Liver (tissue), 9 donors: ENCODE results near the gene DPP4. TPM values are rescaled to one million over a fixed set of nuclear protein-coding genes. Genes with fewer than 3 reads are reported as not detected.

Source experiments
- DNase-seq: peaks from one replicate; pipeline ENCODE4 v3.0.0-alpha.2; 2017; ENCODE audit warnings: low spot score
- H3K27ac ChIP-seq, 2 donors: one replicate each; pipeline ENCODE4 v1.7.0; 2013; ENCODE audit warnings: inconsistent platforms in 2 of 2, low read length in 2 of 2, control low read depth in 1 of 2, low read depth in 1 of 2, mild to moderate bottlenecking in 1 of 2
- H3K27me3 ChIP-seq, 4 donors: one replicate each; pipeline versions ENCODE4 v1.6.1 to v1.7.0; 2013; ENCODE audit warnings: low read length in 3 of 4, inconsistent platforms in 1 of 4, mild to moderate bottlenecking in 1 of 4, moderate library complexity in 1 of 4; ENCODE audit not compliant: control insufficient read depth in 4 of 4, insufficient read depth in 4 of 4
- H3K36me3 ChIP-seq, 4 donors: one replicate each; pipeline versions ENCODE4 v1.6.1 to v1.7.0; 2013; ENCODE audit warnings: low read length in 3 of 4, mild to moderate bottlenecking in 3 of 4, low read depth in 1 of 4, moderate library complexity in 1 of 4; ENCODE audit not compliant: control insufficient read depth in 4 of 4, insufficient read depth in 3 of 4
- H3K4me1 ChIP-seq, 4 donors: one replicate each; pipeline versions ENCODE4 v1.6.1 to v1.7.0; 2013; ENCODE audit warnings: low read length in 3 of 4, mild to moderate bottlenecking in 3 of 4, moderate library complexity in 1 of 4; ENCODE audit not compliant: control insufficient read depth in 4 of 4, insufficient read depth in 4 of 4
- H3K4me3 ChIP-seq, 3 donors: one replicate each; pipeline versions ENCODE4 v1.6.1 to v1.7.0; 2013; ENCODE audit warnings: low read length in 3 of 3, control low read depth in 1 of 3, low read depth in 1 of 3, mild to moderate bottlenecking in 1 of 3
- H3K9ac ChIP-seq, 2 donors: one replicate each; pipeline ENCODE4 v1.7.0; 2013; ENCODE audit warnings: low read length in 2 of 2, mild to moderate bottlenecking in 2 of 2, moderate library complexity in 2 of 2, control low read depth in 1 of 2, low read depth in 1 of 2
- H3K9me3 ChIP-seq, 4 donors: one replicate each; pipeline versions ENCODE4 v1.6.1 to v1.7.0; 2013; ENCODE audit warnings: low read length in 3 of 4; ENCODE audit not compliant: control insufficient read depth in 4 of 4
- EGR1 ChIP-seq, 2 donors: IDR thresholded peaks; 2 replicates each; pipeline ENCODE4 v1.6.1; 2016 to 2018; ENCODE audit warnings: antibody characterized with exemption in 2 of 2, low read depth in 2 of 2
- FOXA1 ChIP-seq: IDR thresholded peaks from 2 replicates; pipeline ENCODE4 v1.6.1; 2016; ENCODE audit warnings: antibody characterized with exemption
- FOXA2 ChIP-seq: IDR thresholded peaks from 2 replicates; pipeline ENCODE4 v1.6.1; 2016; ENCODE audit warnings: antibody characterized with exemption
- GABPA ChIP-seq, 2 donors: IDR thresholded peaks in 1 of 2; conservative IDR thresholded peaks in 1 of 2; 2 replicates each; pipeline ENCODE4 v1.6.1; 2016; ENCODE audit warnings: antibody characterized with exemption in 2 of 2, mild to moderate bottlenecking in 1 of 2, moderate library complexity in 1 of 2
- HNF4A ChIP-seq, 2 donors: conservative IDR thresholded peaks; 2 replicates each; pipeline ENCODE4 v1.6.1; 2016; ENCODE audit warnings: antibody characterized with exemption in 2 of 2, mild to moderate bottlenecking in 2 of 2
- HNF4G ChIP-seq: IDR thresholded peaks from 2 replicates; pipeline ENCODE4 v1.6.1; 2016; ENCODE audit warnings: antibody characterized with exemption
- JUND ChIP-seq, 2 donors: IDR thresholded peaks; 2 replicates each; pipeline ENCODE4 v1.6.1; 2016; ENCODE audit warnings: antibody characterized with exemption in 2 of 2
- NR2F2 ChIP-seq: IDR thresholded peaks from 2 replicates; pipeline ENCODE4 v1.6.1; 2016; ENCODE audit warnings: antibody characterized with exemption
- RAD21 ChIP-seq, 2 donors: IDR thresholded peaks; 2 replicates each; pipeline ENCODE4 v1.6.1; 2016; ENCODE audit warnings: antibody characterized with exemption in 2 of 2, mild to moderate bottlenecking in 2 of 2
- RXRA ChIP-seq, 2 donors: IDR thresholded peaks; 2 replicates each; pipeline ENCODE4 v1.6.1; 2017 to 2018; ENCODE audit warnings: antibody characterized with exemption in 2 of 2, mild to moderate bottlenecking in 1 of 2
- SP1 ChIP-seq: IDR thresholded peaks from 2 replicates; pipeline ENCODE4 v1.6.1; 2018; ENCODE audit warnings: antibody characterized with exemption, mild to moderate bottlenecking
- TAF1 ChIP-seq: conservative IDR thresholded peaks from 2 replicates; pipeline ENCODE4 v1.6.1; 2016; ENCODE audit warnings: antibody characterized with exemption, mild to moderate bottlenecking
- YY1 ChIP-seq: IDR thresholded peaks from 2 replicates; pipeline ENCODE4 v1.6.1; 2016; ENCODE audit warnings: antibody characterized with exemption, mild to moderate bottlenecking
- WGBS: extraction: QIAGEN DNeasy Blood & Tissue Kit; methylation state at CpG from one replicate; pipeline ENCODE4 v1.1.7; 2013; 5-methylcytosine and 5-hydroxymethylcytosine counted together
- polyA plus RNA-seq, 2 donors: library from polyadenylated mRNA; stranded (reverse) in 1 of 2; unstranded in 1 of 2; fragments of 200-250 nt in 1 of 2; fragments of >200 nt in 1 of 2; fragmentation: Nextera tagmentation in 1 of 2; extraction: Ambion mirVana in 1 of 2; gene quantifications; one replicate each; pipeline versions ENCODE4 v1.2.1 to v1.2.3, GENCODE V29; 2013 to 2015
- total RNA-seq, 2 donors: library from RNA; depleted of rRNA; stranded (reverse); fragments of >200 nt; gene quantifications; one replicate each; pipeline ENCODE4 v1.2.3, GENCODE V29; 2014
- TF ChIP-seq, protein P1 (sequence below): IDR thresholded peaks from 2 replicates; pipeline ENCODE4 v1.6.1; 2016; ENCODE audit warnings: antibody characterized with exemption
- TF ChIP-seq, protein P2 (sequence below): IDR thresholded peaks from 2 replicates; pipeline ENCODE4 v1.6.1; 2016; ENCODE audit warnings: antibody characterized with exemption, mild to moderate bottlenecking
- TF ChIP-seq, protein P3 (sequence below): IDR thresholded peaks from 2 replicates; pipeline ENCODE4 v1.6.1; 2016; ENCODE audit warnings: antibody characterized with exemption
- TF ChIP-seq, protein P4 (sequence below): IDR thresholded peaks from 2 replicates; pipeline ENCODE4 v1.6.1; 2016; ENCODE audit warnings: antibody characterized with exemption
- TF ChIP-seq, protein P5 (sequence below): fragments of 150-350 bp; IDR thresholded peaks from 2 replicates; pipeline ENCODE4 v1.5.1; 2017; ENCODE audit warnings: improper control_type of control experiment, low read depth, low read length; ENCODE audit not compliant: missing input control
- donor health status: healthy.
- donor health status: healthy.
- donor health status: healthy.
- donor health status: healthy.
- donor health status: healthy.

DPP4 gene
- total and polyA plus RNA-seq, 4 donors: 9.6 to 30.1 (median 13.5) TPM

DNA sequence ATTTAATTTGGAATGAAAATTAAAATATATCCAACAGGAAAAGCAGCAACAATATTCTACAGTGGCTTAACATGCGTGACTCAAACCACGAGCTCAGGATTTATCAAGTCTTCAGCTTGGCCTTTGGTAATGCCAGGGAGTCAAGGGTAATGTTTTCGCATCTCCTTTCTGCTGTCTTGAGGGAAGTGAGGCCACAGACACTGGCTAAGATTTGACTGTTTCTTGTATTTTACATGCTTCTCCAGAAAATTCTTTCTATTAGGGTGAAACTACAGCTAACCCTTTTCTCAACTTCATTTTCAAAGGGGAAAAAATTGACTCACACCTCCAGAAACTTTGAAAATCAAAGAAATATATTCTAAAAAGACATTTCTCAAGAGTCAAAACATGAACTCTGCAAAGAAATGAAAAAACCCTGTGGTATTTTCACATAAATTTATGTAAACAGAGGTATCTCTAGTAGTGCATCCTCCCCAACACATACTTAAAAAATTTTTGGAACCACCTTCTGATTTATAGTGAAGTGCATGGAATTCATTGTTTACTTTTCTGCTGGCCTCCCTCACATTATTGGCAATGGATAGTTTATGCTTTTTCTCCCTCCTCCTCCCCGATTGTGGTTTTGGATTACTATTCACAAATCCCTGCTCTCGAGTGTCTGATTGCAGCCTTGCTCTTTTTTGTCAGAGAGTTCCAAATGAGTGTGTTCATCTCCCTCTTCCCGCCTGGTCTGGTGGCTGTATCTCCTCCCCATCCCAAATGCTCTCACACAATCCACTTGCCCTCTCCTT, 48.7 kb downstream of the DPP4 start:
- Histone ChIP-seq H3K27me3 (no peaks in the 10 kb centered on the region), H3K9me3 (no peaks in the 10 kb centered on the region), H3K27ac (no peak overlapping the region), H3K4me1 (peaks cover 8 to 40% (median 26%) of the 10 kb centered on the region in 4 donors), H3K4me3 (no peak overlapping the region), H3K36me3 (no peaks in the 10 kb centered on the region), H3K9ac (no peak overlapping the region)
- no peak for DNase-seq
- 71% methylated on average over 6 of the region's 6 CpGs for WGBS
- TF ChIP-seq HNF4G (no peak), FOXA2 (no peak)

DNA sequence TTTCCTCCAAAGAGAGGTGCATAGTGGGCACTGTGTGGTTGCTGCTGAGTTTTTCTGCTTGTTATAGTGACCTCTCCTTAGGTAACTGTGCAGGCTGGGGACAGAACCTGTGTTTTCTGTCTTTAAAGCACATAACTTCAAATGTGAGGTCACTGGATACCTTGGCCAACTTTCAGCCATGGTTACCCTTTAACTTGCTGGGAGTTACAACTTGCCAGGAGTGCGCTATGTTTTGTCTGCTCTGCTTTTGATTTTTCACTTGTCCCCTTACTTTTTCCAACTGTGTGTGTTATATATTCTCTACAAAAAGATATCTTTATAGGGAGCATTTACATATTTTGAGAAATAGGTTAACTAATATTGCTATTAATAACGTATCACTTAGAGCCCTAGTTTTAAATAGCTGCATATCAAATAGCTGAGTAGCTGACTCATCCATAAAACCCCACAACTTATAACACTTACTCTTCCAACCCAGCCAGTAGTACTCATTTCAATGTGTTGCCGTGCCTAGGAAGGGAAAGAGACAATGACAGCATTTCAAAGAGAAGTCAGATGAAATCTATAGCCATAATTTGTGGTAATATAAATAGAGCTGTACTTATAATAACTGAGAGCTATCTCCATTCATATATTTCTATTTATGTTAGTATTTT, 51.6 kb downstream of the DPP4 start:
- Histone ChIP-seq H3K27ac (peak overlapping the region; percentile 44 to 45), H3K27me3 (no peaks in the 10 kb centered on the region), H3K36me3 (peaks cover 0 to 7% (median 3%) of the 10 kb centered on the region in 4 donors), H3K9me3 (no peaks in the 10 kb centered on the region), H3K9ac (peak overlapping the region in 1 of 2 donors; percentile 41), H3K4me1 (peaks cover 8 to 30% (median 21%) of the 10 kb centered on the region in 4 donors), H3K4me3 (no peak overlapping the region)
- WGBS: 31% methylated on average over 3 of the region's 3 CpGs
- DNase-seq: no peak
- TF ChIP-seq, protein P1, sequence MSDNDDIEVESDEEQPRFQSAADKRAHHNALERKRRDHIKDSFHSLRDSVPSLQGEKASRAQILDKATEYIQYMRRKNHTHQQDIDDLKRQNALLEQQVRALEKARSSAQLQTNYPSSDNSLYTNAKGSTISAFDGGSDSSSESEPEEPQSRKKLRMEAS: peak; percentile 10
- TF ChIP-seq, protein P2, sequence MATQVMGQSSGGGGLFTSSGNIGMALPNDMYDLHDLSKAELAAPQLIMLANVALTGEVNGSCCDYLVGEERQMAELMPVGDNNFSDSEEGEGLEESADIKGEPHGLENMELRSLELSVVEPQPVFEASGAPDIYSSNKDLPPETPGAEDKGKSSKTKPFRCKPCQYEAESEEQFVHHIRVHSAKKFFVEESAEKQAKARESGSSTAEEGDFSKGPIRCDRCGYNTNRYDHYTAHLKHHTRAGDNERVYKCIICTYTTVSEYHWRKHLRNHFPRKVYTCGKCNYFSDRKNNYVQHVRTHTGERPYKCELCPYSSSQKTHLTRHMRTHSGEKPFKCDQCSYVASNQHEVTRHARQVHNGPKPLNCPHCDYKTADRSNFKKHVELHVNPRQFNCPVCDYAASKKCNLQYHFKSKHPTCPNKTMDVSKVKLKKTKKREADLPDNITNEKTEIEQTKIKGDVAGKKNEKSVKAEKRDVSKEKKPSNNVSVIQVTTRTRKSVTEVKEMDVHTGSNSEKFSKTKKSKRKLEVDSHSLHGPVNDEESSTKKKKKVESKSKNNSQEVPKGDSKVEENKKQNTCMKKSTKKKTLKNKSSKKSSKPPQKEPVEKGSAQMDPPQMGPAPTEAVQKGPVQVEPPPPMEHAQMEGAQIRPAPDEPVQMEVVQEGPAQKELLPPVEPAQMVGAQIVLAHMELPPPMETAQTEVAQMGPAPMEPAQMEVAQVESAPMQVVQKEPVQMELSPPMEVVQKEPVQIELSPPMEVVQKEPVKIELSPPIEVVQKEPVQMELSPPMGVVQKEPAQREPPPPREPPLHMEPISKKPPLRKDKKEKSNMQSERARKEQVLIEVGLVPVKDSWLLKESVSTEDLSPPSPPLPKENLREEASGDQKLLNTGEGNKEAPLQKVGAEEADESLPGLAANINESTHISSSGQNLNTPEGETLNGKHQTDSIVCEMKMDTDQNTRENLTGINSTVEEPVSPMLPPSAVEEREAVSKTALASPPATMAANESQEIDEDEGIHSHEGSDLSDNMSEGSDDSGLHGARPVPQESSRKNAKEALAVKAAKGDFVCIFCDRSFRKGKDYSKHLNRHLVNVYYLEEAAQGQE: peak; percentile 73
- TF ChIP-seq, protein P3, sequence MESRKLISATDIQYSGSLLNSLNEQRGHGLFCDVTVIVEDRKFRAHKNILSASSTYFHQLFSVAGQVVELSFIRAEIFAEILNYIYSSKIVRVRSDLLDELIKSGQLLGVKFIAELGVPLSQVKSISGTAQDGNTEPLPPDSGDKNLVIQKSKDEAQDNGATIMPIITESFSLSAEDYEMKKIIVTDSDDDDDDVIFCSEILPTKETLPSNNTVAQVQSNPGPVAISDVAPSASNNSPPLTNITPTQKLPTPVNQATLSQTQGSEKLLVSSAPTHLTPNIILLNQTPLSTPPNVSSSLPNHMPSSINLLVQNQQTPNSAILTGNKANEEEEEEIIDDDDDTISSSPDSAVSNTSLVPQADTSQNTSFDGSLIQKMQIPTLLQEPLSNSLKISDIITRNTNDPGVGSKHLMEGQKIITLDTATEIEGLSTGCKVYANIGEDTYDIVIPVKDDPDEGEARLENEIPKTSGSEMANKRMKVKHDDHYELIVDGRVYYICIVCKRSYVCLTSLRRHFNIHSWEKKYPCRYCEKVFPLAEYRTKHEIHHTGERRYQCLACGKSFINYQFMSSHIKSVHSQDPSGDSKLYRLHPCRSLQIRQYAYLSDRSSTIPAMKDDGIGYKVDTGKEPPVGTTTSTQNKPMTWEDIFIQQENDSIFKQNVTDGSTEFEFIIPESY: peak; percentile 26
- TF ChIP-seq TAF1 (peak; percentile 12), FOXA2 (no peak), FOXA1 (no peak), GABPA (IDR thresholded peaks at IDR 0.05 in 1 of 2, conservative IDR thresholded peaks at IDR 0.05 in 1 of 2) (no peak), RAD21 (IDR thresholded peaks at IDR 0.05) (peak; percentile 26 to 31), RXRA (IDR thresholded peaks at IDR 0.05) (peak; percentile 75 to 83), EGR1 (IDR thresholded peaks at IDR 0.05; ENCODE audit: low read depth in 2 of 2) (no peak), JUND (IDR thresholded peaks at IDR 0.05) (peak; percentile 60 to 80), HNF4G (no peak), YY1 (peak; percentile 84), HNF4A (conservative IDR thresholded peaks at IDR 0.05) (peak; percentile 50 to 56), SP1 (peak; percentile 59), NR2F2 (no peak)
- TF ChIP-seq, protein P4, sequence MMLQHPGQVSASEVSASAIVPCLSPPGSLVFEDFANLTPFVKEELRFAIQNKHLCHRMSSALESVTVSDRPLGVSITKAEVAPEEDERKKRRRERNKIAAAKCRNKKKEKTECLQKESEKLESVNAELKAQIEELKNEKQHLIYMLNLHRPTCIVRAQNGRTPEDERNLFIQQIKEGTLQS: no peak
- TF ChIP-seq, protein P5, sequence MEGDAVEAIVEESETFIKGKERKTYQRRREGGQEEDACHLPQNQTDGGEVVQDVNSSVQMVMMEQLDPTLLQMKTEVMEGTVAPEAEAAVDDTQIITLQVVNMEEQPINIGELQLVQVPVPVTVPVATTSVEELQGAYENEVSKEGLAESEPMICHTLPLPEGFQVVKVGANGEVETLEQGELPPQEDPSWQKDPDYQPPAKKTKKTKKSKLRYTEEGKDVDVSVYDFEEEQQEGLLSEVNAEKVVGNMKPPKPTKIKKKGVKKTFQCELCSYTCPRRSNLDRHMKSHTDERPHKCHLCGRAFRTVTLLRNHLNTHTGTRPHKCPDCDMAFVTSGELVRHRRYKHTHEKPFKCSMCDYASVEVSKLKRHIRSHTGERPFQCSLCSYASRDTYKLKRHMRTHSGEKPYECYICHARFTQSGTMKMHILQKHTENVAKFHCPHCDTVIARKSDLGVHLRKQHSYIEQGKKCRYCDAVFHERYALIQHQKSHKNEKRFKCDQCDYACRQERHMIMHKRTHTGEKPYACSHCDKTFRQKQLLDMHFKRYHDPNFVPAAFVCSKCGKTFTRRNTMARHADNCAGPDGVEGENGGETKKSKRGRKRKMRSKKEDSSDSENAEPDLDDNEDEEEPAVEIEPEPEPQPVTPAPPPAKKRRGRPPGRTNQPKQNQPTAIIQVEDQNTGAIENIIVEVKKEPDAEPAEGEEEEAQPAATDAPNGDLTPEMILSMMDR: no peak
